HG03565 (cell line): Measurements from ENCODE around the gene CEP55.
"Not testable (repeated sequence)": the region's sequence is repeated elsewhere in the genome, so short reads cannot be mapped to it uniquely, and the experiment has no call there.

ENCODE experiments used
- ATAC-seq: cut with Tn5 transposase; IDR thresholded peaks from one replicate; pipeline ENCODE4 v1.9.1; 2021; ENCODE audit warnings: mild to moderate bottlenecking, moderate library complexity; ENCODE audit not compliant: unreplicated experiment

CEP55 gene

DNA sequence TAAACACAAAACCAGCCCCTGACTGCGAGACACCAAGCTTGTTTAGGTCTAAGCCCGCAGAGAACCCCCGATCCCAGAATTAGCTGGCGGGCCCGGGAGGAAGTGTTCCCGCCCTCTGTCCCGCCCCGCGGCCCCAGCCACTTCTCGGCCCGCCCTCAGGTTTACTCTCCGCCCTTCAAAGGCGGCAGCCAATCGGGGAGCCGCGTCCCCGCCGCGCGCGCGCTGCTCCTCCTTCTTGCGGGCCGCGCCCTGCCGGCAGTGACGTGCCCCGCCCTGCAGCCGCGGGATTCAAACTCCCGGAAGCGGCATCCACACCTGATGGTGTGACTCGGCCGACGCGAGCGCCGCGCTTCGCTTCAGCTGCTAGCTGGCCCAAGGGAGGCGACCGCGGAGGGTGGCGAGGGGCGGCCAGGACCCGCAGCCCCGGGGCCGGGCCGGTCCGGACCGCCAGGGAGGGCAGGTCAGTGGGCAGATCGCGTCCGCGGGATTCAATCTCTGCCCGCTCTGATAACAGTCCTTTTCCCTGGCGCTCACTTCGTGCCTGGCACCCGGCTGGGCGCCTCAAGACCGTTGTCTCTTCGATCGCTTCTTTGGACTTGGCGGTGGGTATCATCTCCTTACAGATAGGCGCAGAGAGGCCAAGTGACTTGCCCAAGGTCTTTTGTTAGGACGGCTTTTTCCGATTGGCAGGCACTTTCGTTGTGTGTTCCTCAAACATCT, at the start of gene CEP55:
Gene CEP55, plus strand, starts transcription at position 291 of the 720 bp plus-strand sequence. CDS start 3,440 bp downstream, outside the sequence.
- ATAC-seq, result peak; percentile 98

DNA sequence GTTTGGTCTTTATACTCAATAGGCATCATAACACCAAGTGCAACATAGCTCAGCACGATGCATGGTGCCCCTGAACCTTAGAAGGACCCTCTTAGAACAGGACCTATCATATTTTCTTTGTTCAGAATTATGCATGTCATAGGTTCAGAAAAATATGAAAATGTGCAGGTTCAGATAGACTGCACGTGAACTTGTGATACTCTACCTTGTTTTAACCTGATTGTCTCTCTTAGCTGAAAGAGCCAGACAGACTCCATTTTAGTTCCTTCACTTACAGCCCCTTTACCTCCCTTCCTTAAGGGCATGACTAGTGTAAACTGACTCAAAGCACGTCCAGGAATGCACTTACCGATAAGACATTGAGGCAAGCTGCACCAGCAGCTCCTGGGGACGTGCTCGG, 49.4 kb upstream of the CEP55 start:
- no peak for ATAC-seq

DNA sequence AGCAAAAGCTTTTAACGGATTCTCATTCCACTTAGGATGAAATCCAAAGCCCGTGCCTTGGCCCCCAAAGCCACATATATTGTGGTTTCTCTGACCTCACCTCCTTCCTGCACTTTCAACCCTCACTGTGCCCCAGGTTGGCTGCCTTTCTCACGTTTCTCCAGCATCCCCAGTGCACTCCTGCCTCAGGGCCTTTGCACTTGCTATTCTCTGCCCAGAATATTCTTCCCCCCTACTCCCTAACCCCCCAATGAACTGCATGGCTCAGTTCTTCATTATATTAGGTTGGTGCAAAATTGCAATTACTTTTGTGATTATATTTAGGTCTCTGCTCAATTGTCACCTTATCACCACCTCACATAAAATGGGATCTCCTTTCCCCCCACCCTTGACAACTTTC, 48.4 kb upstream of the CEP55 start:
- ATAC-seq, result no peak

DNA sequence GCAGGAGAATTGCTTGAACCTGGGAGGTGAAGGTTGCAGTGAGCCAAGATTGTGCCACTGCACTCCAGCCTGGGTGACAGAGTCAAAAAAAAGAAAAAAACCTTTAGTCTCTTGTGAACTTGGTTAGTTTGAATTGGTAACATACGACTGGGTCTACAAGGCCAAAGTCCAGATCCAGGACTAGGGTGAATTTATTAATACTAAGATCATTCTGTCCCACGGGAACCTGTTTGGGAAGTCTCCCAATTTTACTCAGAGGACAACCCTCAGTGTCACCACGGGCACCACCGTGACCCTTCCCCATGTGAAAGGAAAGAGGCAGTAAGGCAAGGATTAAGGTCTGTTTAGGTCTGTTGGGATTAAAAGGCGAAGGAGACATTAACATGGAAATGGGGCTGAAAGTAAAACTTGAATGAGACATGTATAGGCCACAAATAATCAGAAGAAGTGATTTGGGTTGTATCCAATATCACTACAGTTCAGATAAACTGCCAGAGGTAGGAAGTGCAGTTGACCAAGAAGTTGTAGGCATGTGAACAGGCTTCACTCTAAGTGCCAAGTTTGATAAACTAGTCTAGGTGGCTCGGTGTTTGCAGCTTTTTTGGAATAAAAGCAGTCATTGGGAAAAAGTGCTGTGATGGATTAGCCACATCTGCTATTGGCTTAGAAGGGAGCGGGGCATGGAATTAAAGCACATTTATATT, 45.0 kb upstream of the CEP55 start:
- ATAC-seq, result no peak

DNA sequence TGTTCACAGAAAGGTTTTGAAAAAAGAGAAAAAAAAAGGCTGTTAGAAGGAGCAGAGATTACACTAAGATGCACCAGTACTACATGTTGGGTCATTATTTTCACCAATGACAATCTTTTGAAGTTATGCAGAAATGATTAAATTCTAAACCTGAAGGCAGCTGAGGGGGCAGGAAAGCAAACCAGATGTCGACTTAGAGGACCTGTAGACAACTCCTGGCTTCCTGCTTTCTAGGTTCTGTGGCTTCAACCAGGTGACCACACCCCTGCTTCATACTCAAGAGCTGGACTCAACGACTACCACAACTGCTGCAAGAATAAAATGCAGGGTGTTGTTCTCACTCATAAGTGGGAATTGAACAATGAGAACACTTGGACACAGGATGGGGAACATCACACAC, 44.3 kb upstream of the CEP55 start:
- ATAC-seq, result peak; percentile 78

DNA sequence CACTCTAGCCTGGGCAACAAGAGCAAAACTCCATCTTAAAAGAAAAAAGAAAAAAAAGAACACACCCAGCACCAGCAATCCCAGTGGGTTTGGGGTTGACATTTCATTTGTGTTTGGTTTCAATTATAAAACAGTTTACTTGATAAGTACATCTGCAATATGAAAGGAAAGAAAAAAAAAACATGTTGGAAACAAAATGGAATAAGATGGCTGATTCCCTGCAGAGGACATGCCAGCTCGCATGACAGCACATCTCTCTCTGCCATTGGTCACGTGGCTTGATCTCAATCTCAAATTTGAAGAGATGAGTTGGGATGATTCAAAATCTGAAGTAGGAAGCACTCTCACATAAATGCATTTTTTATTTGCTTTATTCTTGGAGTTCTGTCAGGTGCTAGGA, 42.3 kb upstream of the CEP55 start:
- ATAC-seq, result no peak

DNA sequence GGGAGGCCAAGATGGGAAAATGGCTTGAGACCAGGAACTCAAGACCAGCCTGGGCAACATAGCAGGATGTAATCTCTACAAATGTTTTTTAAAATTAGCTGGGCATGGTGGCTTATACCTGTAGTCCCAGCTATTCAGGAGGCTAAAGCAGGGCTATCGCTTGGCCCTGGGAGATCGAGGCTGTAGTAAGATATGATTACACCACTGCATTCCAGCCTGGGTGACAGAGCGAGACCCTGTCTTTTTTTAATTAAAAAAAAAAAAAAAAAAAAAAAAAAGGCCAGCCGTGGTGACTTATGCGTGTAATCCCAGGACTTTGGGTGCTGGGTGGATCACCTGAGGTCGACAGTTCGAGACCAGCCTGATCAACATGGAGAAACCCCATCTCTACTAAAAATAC, 41.7 kb upstream of the CEP55 start:
- ATAC-seq, result no peak

DNA sequence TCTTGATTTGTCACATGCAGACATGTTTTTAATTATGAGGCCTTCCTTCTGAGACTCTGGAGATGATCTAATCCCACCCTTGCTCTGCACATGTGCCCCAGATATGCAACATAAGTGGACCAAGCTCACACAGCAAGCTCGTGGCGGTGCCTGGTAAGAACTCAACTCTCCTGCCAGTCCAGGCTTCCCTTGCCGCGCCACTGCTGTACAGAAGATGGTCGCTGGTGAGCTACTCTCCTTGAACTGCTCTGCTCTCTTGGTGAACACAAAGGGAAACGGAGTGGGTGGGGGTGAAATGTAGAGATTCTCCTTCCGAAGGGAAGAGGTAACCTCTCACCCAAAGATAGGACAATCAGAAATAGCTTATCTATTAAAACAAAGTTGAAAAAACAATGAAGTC, 39.9 kb upstream of the CEP55 start:
- ATAC-seq, result no peak

DNA sequence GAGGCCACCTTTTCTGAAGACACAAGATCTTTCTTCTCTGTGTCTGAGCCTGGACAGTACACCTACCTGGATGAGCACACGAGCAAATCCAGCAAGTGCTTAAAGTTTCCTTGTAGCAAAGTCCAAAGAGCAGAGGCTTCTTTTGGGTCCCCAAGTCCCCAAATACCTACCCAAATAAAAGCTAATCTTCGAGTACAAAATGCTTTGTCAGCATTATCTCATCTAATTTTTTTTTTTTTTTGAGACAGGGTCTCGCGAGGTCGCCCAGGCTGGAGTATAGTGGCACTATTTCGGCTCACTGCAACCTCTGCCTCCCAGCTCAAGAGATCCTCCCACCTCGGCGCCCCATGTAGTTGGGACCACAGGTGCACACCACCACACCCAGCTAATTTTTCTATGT, 38.9 kb upstream of the CEP55 start:
- ATAC-seq, result no peak

DNA sequence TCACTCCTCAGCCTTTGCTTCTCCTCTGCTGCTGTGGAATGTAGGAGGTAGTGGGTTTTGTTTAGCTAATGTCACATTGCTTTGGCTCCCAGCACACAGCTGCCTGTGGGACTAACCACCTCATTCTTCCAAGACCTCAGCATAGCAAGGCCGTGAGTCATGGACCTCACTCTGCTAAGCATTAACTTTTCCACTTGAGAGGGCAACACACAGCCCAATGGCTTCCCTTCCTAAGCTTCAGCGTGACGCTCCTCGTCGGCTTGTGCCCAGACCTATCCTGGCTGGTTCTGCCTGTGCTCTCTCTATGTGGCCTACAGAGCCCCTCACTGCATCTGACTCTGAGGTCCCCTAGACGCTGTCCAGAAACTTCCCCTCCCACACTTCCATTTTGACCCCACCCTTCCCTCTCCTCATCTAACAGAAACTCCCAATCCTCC, 37.6 kb upstream of the CEP55 start:
- ATAC-seq, result no peak

DNA sequence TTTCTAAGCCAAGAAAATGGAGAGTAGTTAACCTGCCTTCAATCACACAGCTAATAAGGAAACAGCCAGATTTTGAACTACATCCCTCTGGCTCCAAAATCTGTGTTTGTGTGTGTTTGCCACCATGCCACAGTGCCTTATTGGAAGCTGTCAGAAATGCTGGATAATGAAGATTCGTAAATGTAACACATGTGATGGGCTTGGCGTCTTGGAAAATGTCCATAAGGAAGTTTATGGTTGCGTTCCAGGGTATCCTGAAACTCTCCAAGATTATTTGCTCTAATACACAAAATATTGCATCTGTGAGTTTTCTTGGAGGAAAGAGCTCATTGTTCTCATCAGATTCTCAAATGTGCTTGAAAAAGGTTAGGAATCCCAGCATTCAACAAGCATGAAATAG, 36.9 kb upstream of the CEP55 start:
- ATAC-seq, result no peak

DNA sequence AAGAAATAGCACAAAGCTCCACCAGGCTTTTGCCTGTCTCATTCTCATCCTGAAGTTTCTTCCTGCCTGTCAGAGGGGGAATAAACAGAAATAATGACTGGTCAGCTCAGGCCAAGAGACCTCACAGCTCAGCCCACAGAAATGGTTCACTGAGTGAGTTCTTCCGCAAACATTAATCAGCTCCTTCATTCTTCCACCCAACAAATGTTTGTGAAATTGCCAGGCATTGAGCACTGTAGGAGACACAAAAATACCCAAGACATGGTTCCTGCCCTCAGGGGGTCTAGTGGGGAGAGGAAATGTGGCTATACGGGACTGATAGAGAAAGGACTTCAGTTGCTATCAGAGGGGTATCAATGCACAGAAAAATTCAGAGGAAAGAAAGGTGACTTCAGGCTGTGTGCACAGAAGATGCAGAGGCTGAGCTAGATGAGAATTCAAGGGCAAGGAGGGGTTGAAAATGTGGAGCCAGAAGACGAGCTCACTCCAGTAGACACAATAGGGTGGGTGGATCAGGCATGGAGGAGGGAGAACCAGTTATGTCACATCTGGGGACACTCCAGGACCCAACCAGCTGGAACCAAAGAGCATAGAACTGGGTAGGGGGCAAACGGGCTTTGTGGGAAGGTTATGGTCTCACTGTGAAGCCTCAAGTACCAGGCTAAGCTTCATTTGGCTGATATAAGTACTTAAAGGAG, 35.2 kb upstream of the CEP55 start:
- no peak for ATAC-seq

DNA sequence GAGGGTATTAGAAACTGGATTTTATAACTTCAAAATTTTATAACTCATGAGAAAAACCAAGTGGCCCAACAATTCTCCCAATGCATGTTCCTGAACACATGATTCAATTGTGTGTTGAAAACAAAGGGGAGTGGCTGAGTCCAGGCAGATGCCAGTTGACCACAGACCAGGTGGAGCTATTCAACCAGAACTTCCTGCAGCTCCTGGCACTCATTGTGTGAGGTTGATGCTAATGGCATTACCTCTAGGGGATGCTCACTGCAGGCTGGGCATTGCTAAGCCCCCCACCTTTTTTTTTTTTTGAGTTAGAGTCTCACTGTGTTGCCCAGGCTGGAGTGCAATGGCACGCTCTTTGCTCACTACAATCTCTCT, 34.6 kb upstream of the CEP55 start:
- no peak for ATAC-seq

DNA sequence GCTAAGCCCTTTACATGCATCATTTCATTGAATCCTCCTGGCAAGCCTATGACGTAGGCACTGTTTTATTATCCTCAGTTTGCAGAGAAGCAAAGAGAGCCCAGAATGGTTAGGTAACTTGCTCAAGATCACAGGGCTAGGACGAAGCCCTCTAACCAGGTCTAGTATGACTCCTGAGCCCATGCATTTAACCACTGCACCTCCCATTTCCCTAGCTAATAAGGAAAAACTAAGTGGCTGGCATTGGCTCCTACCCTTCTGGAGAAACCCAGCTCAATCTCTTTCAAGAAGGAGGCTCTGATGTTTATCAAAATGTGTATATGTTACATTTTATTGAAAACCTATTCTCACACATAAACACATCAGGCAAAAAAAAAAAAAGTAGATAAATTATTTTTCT, 34.0 kb upstream of the CEP55 start:
- ATAC-seq, result no peak

DNA sequence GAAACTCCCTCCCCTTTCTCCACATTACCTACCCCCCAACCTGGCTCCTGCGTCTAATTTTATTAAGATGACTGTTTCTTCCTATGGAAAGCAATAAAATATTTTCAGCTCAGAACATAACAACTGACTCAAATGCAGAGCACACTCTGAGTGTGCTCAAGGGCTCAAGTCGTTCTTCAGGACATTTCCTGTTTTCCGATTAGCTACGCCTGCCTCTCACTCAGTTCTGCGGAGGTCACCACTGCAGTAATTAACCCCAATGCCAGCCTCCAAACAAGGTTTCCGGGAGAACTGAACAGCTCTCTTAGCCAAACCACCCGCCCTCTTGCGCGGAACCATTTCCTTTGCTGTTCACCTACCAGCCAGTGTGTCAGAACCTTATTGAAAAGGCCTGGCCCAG, 33.5 kb upstream of the CEP55 start:
- no peak for ATAC-seq

DNA sequence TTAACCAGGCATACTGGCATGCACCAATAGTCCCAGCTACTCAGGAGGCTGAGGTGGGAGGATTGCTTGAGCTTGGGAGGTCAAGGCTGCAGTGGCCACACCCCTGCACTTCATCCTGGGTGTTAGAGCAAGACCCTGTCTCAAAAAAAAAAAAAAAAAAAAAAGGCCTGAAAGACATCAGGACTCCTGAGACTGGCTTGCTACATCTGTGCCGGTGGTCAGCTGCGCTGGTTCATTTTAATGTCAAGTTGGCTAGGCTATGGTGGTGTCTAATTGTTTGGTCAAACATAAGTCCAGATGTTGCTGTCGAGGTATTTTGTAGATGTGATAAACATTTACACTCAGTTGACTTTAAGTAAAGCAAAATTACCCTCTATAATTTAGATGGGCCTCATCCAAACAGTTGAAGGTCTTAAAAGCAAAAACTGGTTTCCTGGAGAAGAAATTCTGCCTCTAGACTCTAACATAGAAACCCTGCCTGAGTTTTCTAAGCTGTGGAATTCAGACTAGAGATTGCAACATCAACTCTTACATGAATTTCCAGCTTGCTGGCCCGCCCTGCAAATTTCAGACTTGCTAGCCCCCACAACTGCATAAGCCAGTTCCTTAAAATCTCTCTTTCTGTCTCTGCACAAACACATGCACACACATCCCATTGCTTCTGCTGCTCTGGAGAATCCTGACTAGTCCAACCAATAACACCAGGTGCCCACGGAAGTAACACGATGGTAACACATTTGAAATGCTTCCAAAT, 32.5 kb upstream of the CEP55 start:
- ATAC-seq, result no peak

DNA sequence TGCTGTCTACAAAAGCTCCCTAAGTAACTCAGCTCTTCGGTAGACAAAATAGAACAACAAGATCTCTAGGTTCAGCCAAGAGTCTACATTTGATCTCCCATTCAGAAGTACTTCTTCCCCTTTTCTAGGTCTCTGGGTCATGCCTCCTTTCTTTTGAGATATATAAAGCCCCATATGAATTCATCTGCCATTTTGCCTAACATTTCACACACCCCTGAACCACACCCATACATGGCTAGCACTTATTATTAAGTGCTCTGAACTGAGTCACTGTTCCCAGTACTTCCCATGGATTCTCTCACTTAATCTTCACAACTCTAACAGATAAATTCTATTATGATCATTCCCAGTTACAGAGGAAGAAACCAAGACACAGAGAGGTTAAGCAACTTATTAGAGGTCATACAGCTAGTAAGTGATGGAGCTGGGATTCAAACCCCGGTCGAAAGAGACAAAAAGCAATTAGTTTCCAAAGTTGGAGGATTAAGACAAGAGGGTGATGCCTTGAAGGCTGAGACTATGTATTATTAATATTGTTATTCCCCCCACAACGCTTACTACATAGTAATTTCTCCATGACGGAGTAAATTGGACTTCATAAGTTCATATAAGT, 31.5 kb upstream of the CEP55 start:
- ATAC-seq, result no peak

DNA sequence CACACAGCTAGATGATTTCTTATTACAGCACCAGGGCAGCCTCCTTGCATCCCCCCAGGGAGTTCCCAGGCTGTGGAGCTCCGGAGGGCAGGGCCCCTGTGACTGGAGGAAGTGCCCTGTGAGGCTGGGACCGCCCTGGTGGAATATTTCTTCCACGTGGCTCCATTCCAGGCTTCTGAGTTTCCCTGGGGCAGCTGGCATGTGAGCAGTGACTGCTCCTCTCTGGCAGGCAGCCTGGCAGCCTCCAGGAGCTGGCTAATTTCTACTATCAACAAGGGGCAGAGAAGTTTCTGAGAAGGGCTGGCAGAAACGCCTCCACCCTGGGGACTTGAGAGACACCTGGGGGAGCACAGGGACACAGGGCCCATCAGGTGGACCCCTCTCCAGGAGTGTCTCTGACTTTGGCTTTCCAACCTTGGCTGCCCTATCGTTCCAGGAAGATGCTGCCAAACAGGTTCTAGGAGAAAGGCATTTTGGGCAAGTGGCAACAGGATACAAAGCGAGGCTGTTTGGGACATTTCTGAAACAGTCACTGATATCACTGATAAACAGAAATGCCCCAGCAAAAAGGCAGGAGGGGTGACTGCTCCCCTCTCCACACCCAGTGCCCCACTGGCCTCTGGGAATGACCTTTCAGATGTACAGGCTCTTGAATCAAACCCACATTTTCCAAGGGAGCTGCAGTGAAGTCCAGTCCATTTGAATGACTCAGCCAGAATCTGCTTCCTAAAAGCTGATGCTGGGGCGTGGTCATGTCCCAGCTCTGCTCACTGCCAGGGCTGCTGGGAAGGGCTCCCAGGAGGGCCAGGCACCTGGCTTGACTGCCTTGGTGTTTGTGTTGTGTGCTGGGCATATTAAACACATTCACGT, 30.4 kb upstream of the CEP55 start:
- no peak for ATAC-seq

DNA sequence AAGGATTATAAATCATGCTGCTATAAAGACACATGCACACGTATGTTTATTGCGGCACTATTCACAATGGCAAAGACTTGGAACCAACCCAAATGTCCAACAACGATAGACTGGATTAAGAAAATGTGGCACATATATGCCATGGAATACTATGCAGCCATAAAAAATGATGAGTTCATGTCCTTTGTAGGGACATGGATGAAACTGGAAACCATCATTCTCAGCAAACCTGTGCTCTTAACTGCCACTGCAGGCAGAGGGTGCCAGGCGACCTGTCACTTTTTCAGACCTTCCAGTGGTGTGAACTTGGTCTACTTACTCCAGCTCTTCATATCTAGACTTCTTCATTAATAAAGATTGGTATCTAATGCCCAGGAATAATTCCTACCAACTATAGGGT, 28.8 kb upstream of the CEP55 start:
- ATAC-seq, result not testable (repeated sequence)
